ENCODE results near the gene SLCO2B1.

SLCO2B1 gene

DNA sequence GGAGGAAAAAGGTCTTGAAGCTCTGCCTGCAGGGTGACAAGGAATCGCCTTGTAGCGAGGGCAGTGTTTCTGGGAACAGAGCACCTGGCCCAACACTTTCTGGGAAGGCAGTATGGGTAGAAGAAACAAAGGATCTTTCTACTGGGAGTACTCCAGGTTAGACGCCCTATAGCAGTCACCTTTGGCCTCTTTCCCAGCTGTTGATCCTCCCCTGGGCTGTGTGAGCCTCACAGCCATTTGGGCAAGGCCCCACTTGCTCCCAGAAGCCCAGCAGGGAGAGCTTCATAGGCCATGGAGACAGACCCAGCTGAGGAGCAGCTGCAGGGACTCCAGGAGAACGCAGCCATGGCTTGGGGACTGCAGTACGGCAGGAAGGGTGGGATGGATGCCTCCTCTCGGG, 1.2 kb downstream of the SLCO2B1 start:
- no peak overlapping the region for H3K4me3 ChIP-seq (ENCODE audit: insufficient read depth, low read depth, low read length, poor library complexity, severe bottlenecking)
- H3K27me3 ChIP-seq (replicated peaks; ENCODE audit: control insufficient read depth, insufficient read depth, low read length, poor library complexity, severe bottlenecking), result no peaks in the 10 kb centered on the region
- DNase-seq, result no peak
- H3K27ac ChIP-seq (ENCODE audit: insufficient read depth, low read length, poor library complexity, severe bottlenecking), result no peak overlapping the region
- no peaks in the 10 kb centered on the region for H3K9me3 ChIP-seq (ENCODE audit: control insufficient read depth, low read length)
- H3K36me3 ChIP-seq (ENCODE audit: control insufficient read depth, insufficient read depth, low read length), result no peaks in the 10 kb centered on the region
- no peaks in the 10 kb centered on the region for H3K4me1 ChIP-seq (ENCODE audit: control insufficient read depth, insufficient read depth, low read length, poor library complexity, severe bottlenecking)

DNA sequence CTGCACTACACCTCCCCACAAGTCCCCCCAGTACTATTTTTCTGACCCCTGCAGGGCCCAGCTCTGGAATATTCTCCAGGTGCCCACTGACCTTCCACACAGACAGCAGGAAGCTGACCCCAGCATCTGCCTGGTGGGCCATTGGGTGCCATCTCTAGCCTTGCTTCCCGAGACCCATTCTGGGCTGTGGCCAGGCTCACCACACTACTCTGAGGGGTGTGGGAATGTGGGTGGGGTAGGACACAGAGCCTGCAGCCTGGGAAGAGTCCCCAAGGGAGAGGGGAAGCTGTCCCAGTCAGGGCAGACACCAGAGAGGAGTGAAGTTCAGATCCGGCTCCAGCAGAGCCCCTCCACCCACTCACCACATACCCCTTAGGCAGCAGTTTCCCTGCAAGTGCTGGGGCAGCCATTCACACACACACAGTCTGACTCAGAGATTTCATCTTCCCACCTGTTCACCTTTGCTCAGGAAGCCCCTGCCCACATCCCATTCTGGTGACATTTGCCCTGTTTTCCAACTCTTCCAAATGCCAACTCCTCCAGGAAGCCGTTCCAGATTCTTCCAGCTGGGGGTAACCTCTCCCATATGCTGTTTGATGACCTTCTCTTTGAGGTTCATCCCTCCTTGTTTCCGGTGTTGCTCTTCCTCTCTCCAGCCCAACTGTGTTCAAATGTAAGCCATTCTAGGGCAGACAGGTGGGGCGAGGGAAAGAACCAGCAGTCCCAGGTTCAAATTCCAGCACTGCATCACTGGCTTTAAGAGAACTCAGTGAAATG, 1.9 kb downstream of the SLCO2B1 start:
- no peaks in the 10 kb centered on the region for H3K9me3 ChIP-seq (ENCODE audit: control insufficient read depth, low read length)
- no peaks in the 10 kb centered on the region for H3K27me3 ChIP-seq (replicated peaks; ENCODE audit: control insufficient read depth, insufficient read depth, low read length, poor library complexity, severe bottlenecking)
- H3K27ac ChIP-seq (ENCODE audit: insufficient read depth, low read length, poor library complexity, severe bottlenecking), result no peak overlapping the region
- DNase-seq, result no peak
- H3K36me3 ChIP-seq (ENCODE audit: control insufficient read depth, insufficient read depth, low read length), result no peaks in the 10 kb centered on the region
- H3K4me3 ChIP-seq (ENCODE audit: insufficient read depth, low read depth, low read length, poor library complexity, severe bottlenecking), result no peak overlapping the region
- no peaks in the 10 kb centered on the region for H3K4me1 ChIP-seq (ENCODE audit: control insufficient read depth, insufficient read depth, low read length, poor library complexity, severe bottlenecking)

- no peaks in the 10 kb centered on the region for H3K36me3 ChIP-seq (ENCODE audit: control insufficient read depth, insufficient read depth, low read length)
- no peak overlapping the region for H3K4me3 ChIP-seq (ENCODE audit: insufficient read depth, low read depth, low read length, poor library complexity, severe bottlenecking)
- no peaks in the 10 kb centered on the region for H3K9me3 ChIP-seq (ENCODE audit: control insufficient read depth, low read length)
- no peak overlapping the region for H3K27ac ChIP-seq (ENCODE audit: insufficient read depth, low read length, poor library complexity, severe bottlenecking)
- no peak for DNase-seq
- H3K27me3 ChIP-seq (replicated peaks; ENCODE audit: control insufficient read depth, insufficient read depth, low read length, poor library complexity, severe bottlenecking), result no peaks in the 10 kb centered on the region
- H3K4me1 ChIP-seq (ENCODE audit: control insufficient read depth, insufficient read depth, low read length, poor library complexity, severe bottlenecking), result no peaks in the 10 kb centered on the region
Observed at GRCh38 chr11:75154646-75155569, 4.0 kb downstream of the SLCO2B1 start.

- no peak overlapping the region for H3K4me3 ChIP-seq (ENCODE audit: insufficient read depth, low read depth, low read length, poor library complexity, severe bottlenecking)
- H3K27me3 ChIP-seq (replicated peaks; ENCODE audit: control insufficient read depth, insufficient read depth, low read length, poor library complexity, severe bottlenecking), result no peaks in the 10 kb centered on the region
- H3K4me1 ChIP-seq (ENCODE audit: control insufficient read depth, insufficient read depth, low read length, poor library complexity, severe bottlenecking), result no peaks in the 10 kb centered on the region
- no peaks in the 10 kb centered on the region for H3K9me3 ChIP-seq (ENCODE audit: control insufficient read depth, low read length)
- H3K36me3 ChIP-seq (ENCODE audit: control insufficient read depth, insufficient read depth, low read length), result no peaks in the 10 kb centered on the region
- H3K27ac ChIP-seq (ENCODE audit: insufficient read depth, low read length, poor library complexity, severe bottlenecking), result no peak overlapping the region
- DNase-seq, result no peak
Observed at GRCh38 chr11:75155570-75156422, 4.9 kb downstream of the SLCO2B1 start.

DNA sequence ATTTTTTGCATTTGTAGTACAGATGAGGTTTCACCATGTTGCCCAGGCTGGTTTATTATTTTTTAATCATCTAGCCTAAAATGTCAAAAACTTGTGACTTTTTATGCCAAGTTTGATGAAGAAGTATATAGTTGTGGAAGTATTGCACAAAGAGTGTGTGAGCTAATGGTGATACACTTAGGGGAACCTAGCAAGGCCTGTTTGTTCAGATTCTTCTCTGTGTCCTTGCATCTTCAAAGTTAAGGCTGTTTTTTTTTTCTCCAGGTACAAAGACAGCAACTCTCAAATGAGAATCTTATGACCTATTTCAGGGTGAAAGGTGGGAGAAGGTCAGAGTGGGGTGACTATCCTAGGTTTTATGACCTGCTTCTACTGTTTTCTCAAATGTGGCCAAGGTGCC, 7.3 kb downstream of the SLCO2B1 start:
- Histone ChIP-seq H3K36me3 (ENCODE audit: control insufficient read depth, insufficient read depth, low read length) (no peaks in the 10 kb centered on the region), H3K4me3 (ENCODE audit: insufficient read depth, low read depth, low read length, poor library complexity, severe bottlenecking) (no peak overlapping the region), H3K27me3 (replicated peaks; ENCODE audit: control insufficient read depth, insufficient read depth, low read length, poor library complexity, severe bottlenecking) (no peaks in the 10 kb centered on the region), H3K27ac (ENCODE audit: insufficient read depth, low read length, poor library complexity, severe bottlenecking) (no peak overlapping the region), H3K4me1 (ENCODE audit: control insufficient read depth, insufficient read depth, low read length, poor library complexity, severe bottlenecking) (no peaks in the 10 kb centered on the region), H3K9me3 (ENCODE audit: control insufficient read depth, low read length) (no peaks in the 10 kb centered on the region)
- DNase-seq, result no peak

- H3K36me3 ChIP-seq (ENCODE audit: control insufficient read depth, insufficient read depth, low read length), result no peaks in the 10 kb centered on the region
- no peaks in the 10 kb centered on the region for H3K9me3 ChIP-seq (ENCODE audit: control insufficient read depth, low read length)
- H3K27ac ChIP-seq (ENCODE audit: insufficient read depth, low read length, poor library complexity, severe bottlenecking), result no peak overlapping the region
- no peaks in the 10 kb centered on the region for H3K27me3 ChIP-seq (replicated peaks; ENCODE audit: control insufficient read depth, insufficient read depth, low read length, poor library complexity, severe bottlenecking)
- H3K4me3 ChIP-seq (ENCODE audit: insufficient read depth, low read depth, low read length, poor library complexity, severe bottlenecking), result no peak overlapping the region
- no peaks in the 10 kb centered on the region for H3K4me1 ChIP-seq (ENCODE audit: control insufficient read depth, insufficient read depth, low read length, poor library complexity, severe bottlenecking)
- no peak for DNase-seq
Observed at GRCh38 chr11:75158696-75159150, 7.8 kb downstream of the SLCO2B1 start.

GRCh38 chr11:75159151-75159953, 8.4 kb downstream of the SLCO2B1 start:
- Histone ChIP-seq H3K27me3 (replicated peaks; ENCODE audit: control insufficient read depth, insufficient read depth, low read length, poor library complexity, severe bottlenecking) (no peaks in the 10 kb centered on the region), H3K4me3 (ENCODE audit: insufficient read depth, low read depth, low read length, poor library complexity, severe bottlenecking) (no peak overlapping the region)

GRCh38 chr11:75160220-75160757, 9.4 kb downstream of the SLCO2B1 start:
- no peaks in the 10 kb centered on the region for H3K9me3 ChIP-seq (ENCODE audit: control insufficient read depth, low read length)
- no peak for DNase-seq
- H3K4me3 ChIP-seq (ENCODE audit: insufficient read depth, low read depth, low read length, poor library complexity, severe bottlenecking), result no peak overlapping the region
- no peaks in the 10 kb centered on the region for H3K27me3 ChIP-seq (replicated peaks; ENCODE audit: control insufficient read depth, insufficient read depth, low read length, poor library complexity, severe bottlenecking)
- no peaks in the 10 kb centered on the region for H3K4me1 ChIP-seq (ENCODE audit: control insufficient read depth, insufficient read depth, low read length, poor library complexity, severe bottlenecking)
- H3K36me3 ChIP-seq (ENCODE audit: control insufficient read depth, insufficient read depth, low read length), result no peaks in the 10 kb centered on the region
- no peak overlapping the region for H3K27ac ChIP-seq (ENCODE audit: insufficient read depth, low read length, poor library complexity, severe bottlenecking)

More at GRCh38 chr11:75159151-75159953, 8.4 kb downstream of the SLCO2B1 start:
- Histone ChIP-seq H3K36me3 (ENCODE audit: control insufficient read depth, insufficient read depth, low read length) (no peaks in the 10 kb centered on the region), H3K4me1 (ENCODE audit: control insufficient read depth, insufficient read depth, low read length, poor library complexity, severe bottlenecking) (no peaks in the 10 kb centered on the region), H3K9me3 (ENCODE audit: control insufficient read depth, low read length) (no peaks in the 10 kb centered on the region), H3K27ac (ENCODE audit: insufficient read depth, low read length, poor library complexity, severe bottlenecking) (no peak overlapping the region)
- DNase-seq, result no peak

DNA sequence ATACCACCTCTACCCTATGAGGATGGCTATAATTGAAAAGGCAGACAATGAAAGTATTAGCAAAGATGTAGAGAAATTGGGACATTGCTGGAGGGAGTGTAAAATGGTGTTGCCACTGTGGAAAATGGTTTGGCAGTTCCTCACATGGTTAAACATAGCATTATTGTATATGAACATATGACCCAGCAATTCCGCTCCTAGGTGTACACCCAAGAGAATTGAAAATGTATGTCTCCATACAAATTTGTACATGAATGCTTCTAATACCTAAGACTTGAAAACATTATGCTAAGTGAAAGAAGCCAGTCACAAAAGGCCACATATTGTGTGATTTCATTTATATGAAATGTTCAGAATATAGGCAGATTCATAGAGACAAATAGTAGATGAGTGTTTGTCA, 10.0 kb downstream of the SLCO2B1 start:
- Histone ChIP-seq H3K36me3 (ENCODE audit: control insufficient read depth, insufficient read depth, low read length) (no peaks in the 10 kb centered on the region), H3K4me3 (ENCODE audit: insufficient read depth, low read depth, low read length, poor library complexity, severe bottlenecking) (no peak overlapping the region), H3K9me3 (ENCODE audit: control insufficient read depth, low read length) (no peaks in the 10 kb centered on the region), H3K27me3 (replicated peaks; ENCODE audit: control insufficient read depth, insufficient read depth, low read length, poor library complexity, severe bottlenecking) (no peaks in the 10 kb centered on the region), H3K4me1 (ENCODE audit: control insufficient read depth, insufficient read depth, low read length, poor library complexity, severe bottlenecking) (no peaks in the 10 kb centered on the region), H3K27ac (ENCODE audit: insufficient read depth, low read length, poor library complexity, severe bottlenecking) (no peak overlapping the region)
- no peak for DNase-seq
